Keratinocyte (primary cell): ENCODE measurements around the gene ATP9B. TPM values are rescaled to one million over a fixed set of nuclear protein-coding genes. Genes with fewer than 3 reads are reported as not detected.

Source experiments
- DNase-seq: peaks from one replicate; pipeline ENCODE4 v3.0.0-alpha.2; 2011; ENCODE audit warnings: low read depth, missing footprints, low spot score
- FAIRE-seq: peaks from 2 replicates; lab custom pipeline; 2011; peaks lifted over from hg19 to GRCh38; lab: Jason Lieb, UNC
- H2AFZ ChIP-seq: 2 replicates; pipeline ENCODE4 v1.6.0; 2012; ENCODE audit warnings: low read length, control low read depth, inconsistent platforms; ENCODE audit not compliant: control insufficient read depth
- H3K27ac ChIP-seq: 2 replicates; pipeline ENCODE4 v1.5.1; 2011; ENCODE audit warnings: low read length; ENCODE audit not compliant: control insufficient read depth, insufficient read depth
- H3K27me3 ChIP-seq: 3 replicates; pipeline ENCODE4 v1.6.0; 2011; ENCODE audit warnings: low read length; ENCODE audit not compliant: control insufficient read depth, insufficient read depth; ENCODE audit errors: extremely low read depth
- H3K36me3 ChIP-seq, 2 experiments: 2 replicates in 1 of 2; 3 replicates in 1 of 2; pipeline ENCODE4 v1.5.1; 2011; ENCODE audit warnings: low read length in 2 of 2, mild to moderate bottlenecking in 1 of 2; ENCODE audit not compliant: control insufficient read depth in 2 of 2, insufficient read depth in 2 of 2; ENCODE audit errors: extremely low read depth in 1 of 2
- H3K4me1 ChIP-seq: 3 replicates; pipeline ENCODE4 v1.5.1; 2011; ENCODE audit warnings: low read length; ENCODE audit not compliant: control insufficient read depth, insufficient read depth; ENCODE audit errors: extremely low read depth
- H3K4me2 ChIP-seq: 3 replicates; pipeline ENCODE4 v1.6.0; 2011; ENCODE audit warnings: low read depth, low read length; ENCODE audit not compliant: control insufficient read depth, insufficient read depth; ENCODE audit errors: extremely low read depth
- H3K4me3 ChIP-seq, 3 experiments: fragments of 200-600 bp in 1 of 3; sonication (generic) in 1 of 3; 2 replicates in 2 of 3; 3 replicates in 1 of 3; pipeline ENCODE4 v1.5.1; 2011 to 2016; ENCODE audit warnings: low read length in 3 of 3, mild to moderate bottlenecking in 3 of 3, control low read depth in 2 of 3, inconsistent platforms in 1 of 3, low read depth in 1 of 3, mixed read lengths in 1 of 3, mixed run types in 1 of 3, moderate library complexity in 1 of 3; ENCODE audit not compliant: control insufficient read depth in 2 of 3, insufficient read depth in 2 of 3; ENCODE audit errors: extremely low read depth in 1 of 3
- H3K79me2 ChIP-seq: 2 replicates; pipeline ENCODE4 v1.6.0; 2012; ENCODE audit warnings: low read length; ENCODE audit not compliant: control insufficient read depth, insufficient read depth
- H3K9ac ChIP-seq: 3 replicates; pipeline ENCODE4 v1.6.0; 2011; ENCODE audit warnings: low read length; ENCODE audit not compliant: control insufficient read depth, insufficient read depth; ENCODE audit errors: extremely low read depth
- H3K9me1 ChIP-seq: 3 replicates; pipeline ENCODE4 v1.6.0; 2011; ENCODE audit warnings: low read length; ENCODE audit not compliant: control insufficient read depth, insufficient read depth; ENCODE audit errors: extremely low read depth
- H3K9me3 ChIP-seq: 2 replicates; pipeline ENCODE4 v1.5.1; 2012; ENCODE audit warnings: low read depth, low read length; ENCODE audit not compliant: control insufficient read depth
- H4K20me1 ChIP-seq: 3 replicates; pipeline ENCODE4 v1.6.0; 2011; ENCODE audit warnings: low read length; ENCODE audit not compliant: control insufficient read depth, insufficient read depth; ENCODE audit errors: extremely low read depth
- EZH2 ChIP-seq: IDR thresholded peaks from one replicate; pipeline ENCODE4 v1.6.1; 2012; ENCODE audit warnings: inconsistent platforms, mild to moderate bottlenecking, low read length, moderate library complexity
- dilution Hi-C: fragments of 300-500 bp; cut with MboI; formaldehyde crosslinking; loops from one replicate; pipeline ENCODE4 v1.7.0; 2020; ENCODE audit warnings: low sequenced_read_pairs; ENCODE audit not compliant: extremely low pct_ligation_motif_present
- polyA plus RNA-seq, 5 experiments: library from polyadenylated mRNA; depleted of rRNA in 3 of 5; stranded (reverse) in 3 of 5; stranded (forward) in 1 of 5; unstranded in 1 of 5; fragments of >200 nt; gene quantifications; 1 replicate in 1 of 5; 2 replicates in 3 of 5; 3 replicates in 1 of 5; pipeline versions ENCODE4 v1.2.1 to v1.2.3, GENCODE V29; 2011 to 2012; ENCODE audit warnings: missing spikeins in 2 of 5, low read depth in 1 of 5, low replicate concordance in 1 of 5
- TF ChIP-seq, protein P1 (sequence below), 3 experiments: IDR thresholded peaks in 1 of 3; conservative IDR thresholded peaks in 1 of 3; optimal IDR thresholded peaks in 1 of 3; 2 replicates in 2 of 3; 3 replicates in 1 of 3; pipeline versions ENCODE3 to v1.5.1; 2011; ENCODE audit warnings: low read length in 3 of 3, mild to moderate bottlenecking in 3 of 3, moderate library complexity in 2 of 3, control low read depth in 1 of 3, inconsistent platforms in 1 of 3; ENCODE audit not compliant: insufficient read depth in 2 of 3; ENCODE audit errors: extremely low read depth in 1 of 3

The ATP9B gene
- polyA plus RNA-seq, 1 donor (not counting 4 experiments of a cell fraction or from before 2014, with no cell fraction given) = 16.1 TPM

DNA sequence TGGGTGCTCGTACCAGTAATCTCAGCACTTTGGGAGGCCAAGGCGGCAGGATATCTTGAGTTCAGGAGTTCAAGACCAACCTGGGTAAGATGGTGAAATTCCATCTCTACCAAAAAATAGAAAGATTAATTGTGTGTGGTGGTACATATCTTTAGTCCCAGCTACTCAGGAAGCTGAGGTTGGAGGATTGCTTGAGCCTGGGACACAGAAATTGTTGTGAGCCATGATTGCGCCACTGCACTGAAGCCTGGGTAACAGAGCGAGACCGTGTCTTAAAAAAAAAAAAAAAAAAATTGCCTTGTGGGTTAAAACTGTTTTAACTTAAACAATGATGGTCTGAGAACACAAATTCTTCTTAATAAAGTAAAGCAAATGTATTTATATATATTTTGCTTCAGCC, 49.6 kb downstream of the ATP9B start:
- DNase-seq (no peak), FAIRE-seq (no peak)
- no peak overlapping the region for H2AFZ ChIP-seq
- H4K20me1 ChIP-seq = no peaks in the 10 kb centered on the region
- H3K36me3 ChIP-seq = no peaks in the 10 kb centered on the region
- TF ChIP-seq, protein P1, sequence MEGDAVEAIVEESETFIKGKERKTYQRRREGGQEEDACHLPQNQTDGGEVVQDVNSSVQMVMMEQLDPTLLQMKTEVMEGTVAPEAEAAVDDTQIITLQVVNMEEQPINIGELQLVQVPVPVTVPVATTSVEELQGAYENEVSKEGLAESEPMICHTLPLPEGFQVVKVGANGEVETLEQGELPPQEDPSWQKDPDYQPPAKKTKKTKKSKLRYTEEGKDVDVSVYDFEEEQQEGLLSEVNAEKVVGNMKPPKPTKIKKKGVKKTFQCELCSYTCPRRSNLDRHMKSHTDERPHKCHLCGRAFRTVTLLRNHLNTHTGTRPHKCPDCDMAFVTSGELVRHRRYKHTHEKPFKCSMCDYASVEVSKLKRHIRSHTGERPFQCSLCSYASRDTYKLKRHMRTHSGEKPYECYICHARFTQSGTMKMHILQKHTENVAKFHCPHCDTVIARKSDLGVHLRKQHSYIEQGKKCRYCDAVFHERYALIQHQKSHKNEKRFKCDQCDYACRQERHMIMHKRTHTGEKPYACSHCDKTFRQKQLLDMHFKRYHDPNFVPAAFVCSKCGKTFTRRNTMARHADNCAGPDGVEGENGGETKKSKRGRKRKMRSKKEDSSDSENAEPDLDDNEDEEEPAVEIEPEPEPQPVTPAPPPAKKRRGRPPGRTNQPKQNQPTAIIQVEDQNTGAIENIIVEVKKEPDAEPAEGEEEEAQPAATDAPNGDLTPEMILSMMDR (optimal IDR thresholded peaks at IDR 0.05 in 1 of 3, IDR thresholded peaks at IDR 0.05 in 1 of 3, conservative IDR thresholded peaks at IDR 0.05 in 1 of 3; ENCODE audit: extremely low read depth in 1 of 3, insufficient read depth in 2 of 3, low read length in 3 of 3) = no peak
- no peak for TF ChIP-seq EZH2
- H3K9ac ChIP-seq = no peak overlapping the region
- H3K79me2 ChIP-seq = no peaks in the 10 kb centered on the region
- no peaks in the 10 kb centered on the region for H3K4me1 ChIP-seq
- no peaks in the 10 kb centered on the region for H3K9me3 ChIP-seq
- H3K9me1 ChIP-seq = no peaks in the 10 kb centered on the region
- H3K4me3 ChIP-seq = no peak overlapping the region
- no peak overlapping the region for H3K4me2 ChIP-seq
- H3K27me3 ChIP-seq = no peaks in the 10 kb centered on the region
- dilution Hi-C loops = no loop called here
- H3K27ac ChIP-seq = no peak overlapping the region

DNA sequence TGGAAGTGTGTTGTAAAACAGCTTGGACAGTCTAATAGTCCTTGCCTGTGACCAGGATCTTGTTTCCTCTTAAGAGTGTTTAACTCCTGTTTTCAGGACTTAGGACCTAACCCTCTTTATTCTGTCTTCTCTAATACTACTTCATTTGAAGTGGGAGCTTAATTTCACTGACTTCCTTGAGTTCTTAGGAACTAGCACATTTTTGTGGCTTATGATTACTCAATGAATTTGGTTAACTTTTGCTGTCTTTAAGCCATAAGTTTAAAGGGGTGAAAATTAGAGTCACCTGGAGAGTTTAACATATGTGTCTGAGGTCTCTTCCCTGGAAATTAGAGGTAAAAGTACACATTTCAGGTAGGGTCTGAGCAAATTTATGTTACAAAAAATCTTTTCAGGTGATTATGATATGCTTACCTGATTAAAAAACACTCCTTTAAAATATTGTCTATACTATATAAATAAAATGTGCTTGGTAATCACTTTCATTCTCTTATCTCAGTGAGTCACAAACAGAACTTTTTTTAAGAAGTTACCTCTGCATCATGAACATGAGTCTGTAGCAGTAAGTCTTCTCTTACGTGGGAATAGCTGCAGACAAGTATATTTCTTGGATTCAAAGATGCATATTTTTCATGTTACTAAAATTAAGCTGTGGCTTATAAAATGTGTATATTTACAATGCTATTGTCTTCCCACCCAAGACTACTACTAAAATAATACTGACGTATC, 52.7 kb downstream of the ATP9B start:
- TF ChIP-seq, protein P1 (optimal IDR thresholded peaks at IDR 0.05 in 1 of 3, IDR thresholded peaks at IDR 0.05 in 1 of 3, conservative IDR thresholded peaks at IDR 0.05 in 1 of 3; ENCODE audit: extremely low read depth in 1 of 3, insufficient read depth in 2 of 3, low read length in 3 of 3) = no peak
- TF ChIP-seq EZH2 = no peak
- Histone ChIP-seq H2AFZ (no peak overlapping the region), H3K9me1 (no peaks in the 10 kb centered on the region), H3K9ac (no peak overlapping the region), H3K36me3 (no peaks in the 10 kb centered on the region), H3K27ac (no peak overlapping the region), H3K27me3 (no peaks in the 10 kb centered on the region), H3K4me1 (no peaks in the 10 kb centered on the region), H3K4me3 (no peak overlapping the region), H4K20me1 (no peaks in the 10 kb centered on the region), H3K9me3 (no peaks in the 10 kb centered on the region), H3K4me2 (no peak overlapping the region), H3K79me2 (no peaks in the 10 kb centered on the region)
- no peak for FAIRE-seq
- DNase-seq = no peak
- dilution Hi-C loops = no loop called here
